Stimulated activated CD4-positive, alpha-beta T cell treated with anti-CD3 and anti-CD28 coated beads, Interleukin-1b, Interleukin-23, amount 100 ng/mL, for 24 hours (primary cell): ENCODE data around the gene TADA2A.

ENCODE experiments used
- DNase-seq, 4 experiments: peaks; one replicate each; pipeline ENCODE4 v3.0.0-alpha.2; 2020; ENCODE audit warnings: low read depth in 4 of 4, low spot score in 1 of 4

TADA2A gene

DNA sequence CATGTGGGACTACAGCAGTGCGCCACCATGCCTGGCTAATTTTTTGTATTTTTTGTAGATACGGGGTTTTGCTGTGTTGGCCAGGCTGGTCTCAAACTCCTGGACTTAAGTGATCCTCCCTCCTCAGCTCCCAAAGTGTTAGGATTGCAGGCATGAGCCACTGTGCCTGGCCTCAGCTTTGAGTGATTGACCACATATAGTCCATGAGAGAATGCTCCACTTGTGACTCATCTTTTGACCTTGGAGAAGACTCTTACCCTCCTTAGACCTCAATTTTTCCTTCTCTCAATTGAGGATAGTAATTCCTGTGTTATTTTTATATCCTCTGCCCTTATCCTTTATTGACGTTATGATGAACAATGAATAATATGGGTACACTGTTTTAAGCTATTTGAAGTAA is 52.1 kb downstream of the TADA2A start:
- DNase-seq = no peak

GRCh38 chr17:37461668-37462067 is 55.0 kb downstream of the TADA2A start:
- DNase-seq = no peak

DNA sequence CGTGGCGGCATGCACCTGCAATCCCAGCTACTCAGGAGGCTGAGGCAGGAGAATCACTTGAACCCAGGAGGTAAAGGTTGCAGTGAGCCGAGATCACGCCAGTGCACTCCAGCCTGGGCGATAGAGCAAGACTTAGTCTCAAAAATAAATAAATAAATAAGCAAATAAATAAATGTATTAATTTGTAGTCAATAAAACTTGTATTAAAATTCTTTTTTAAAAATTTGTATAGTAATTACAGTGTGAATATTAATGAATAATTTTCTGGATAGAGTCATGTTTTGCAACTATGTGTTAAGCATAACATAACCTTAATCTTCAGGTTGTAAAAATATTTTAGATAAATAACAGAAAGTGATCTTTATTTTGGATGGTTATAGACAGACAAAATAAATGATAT is 55.8 kb downstream of the TADA2A start:
- DNase-seq = no peak

DNA sequence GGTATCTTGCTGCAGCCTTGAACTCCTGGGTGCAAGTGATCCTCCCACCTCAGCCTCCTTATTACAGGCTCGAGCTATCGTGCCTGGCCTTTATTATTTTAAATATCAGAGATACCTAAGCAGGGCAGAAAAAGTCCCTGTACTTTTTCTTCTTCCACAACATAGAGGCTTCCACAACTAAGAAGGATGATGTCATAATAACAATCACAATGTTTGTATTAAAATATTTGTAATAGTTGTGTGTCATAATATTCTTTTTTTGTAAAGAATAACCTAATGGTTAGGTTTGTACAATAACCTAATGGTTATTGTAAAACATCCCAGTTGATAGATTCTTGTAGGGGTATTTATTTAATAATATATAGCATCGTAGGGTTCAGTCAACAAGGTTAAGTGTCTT is 56.4 kb downstream of the TADA2A start:
- DNase-seq = no peak

DNA sequence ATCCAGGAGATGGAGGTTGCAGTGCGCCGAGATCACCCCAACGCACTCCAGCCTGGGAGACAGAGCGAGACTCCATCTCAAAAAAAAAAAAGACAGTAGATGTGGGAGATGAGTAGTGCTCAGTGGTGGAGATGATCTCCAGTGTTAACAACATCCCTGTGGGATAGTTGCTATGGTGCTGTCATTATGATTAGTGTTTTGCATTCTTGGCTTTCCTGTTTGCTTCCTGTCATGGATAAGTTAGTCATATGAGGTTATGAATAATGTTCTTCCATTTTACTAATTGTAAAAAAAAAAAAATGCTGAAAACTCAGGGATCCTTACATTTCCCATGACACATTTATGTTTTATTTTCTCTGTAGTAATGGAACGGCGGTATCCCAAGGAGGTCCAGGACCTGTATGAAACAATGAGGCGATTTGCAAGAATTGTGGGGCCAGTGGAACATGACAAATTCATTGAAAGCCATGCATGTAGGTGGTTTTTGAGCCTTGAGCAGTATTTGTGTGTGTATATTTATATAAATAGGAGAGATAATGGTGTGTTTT is 58.5 kb downstream of the TADA2A start:
- no peak for DNase-seq

GRCh38 chr17:37466471-37466870 is 59.8 kb downstream of the TADA2A start:
- DNase-seq = no peak

GRCh38 chr17:37470181-37470580 is 63.5 kb downstream of the TADA2A start:
- no peak for DNase-seq

- DNase-seq = no peak
Measured at GRCh38 chr17:37475731-37476420, 69.2 kb downstream of the TADA2A start.

- DNase-seq = no peak
Measured at GRCh38 chr17:37476431-37477120, 69.9 kb downstream of the TADA2A start.

DNA sequence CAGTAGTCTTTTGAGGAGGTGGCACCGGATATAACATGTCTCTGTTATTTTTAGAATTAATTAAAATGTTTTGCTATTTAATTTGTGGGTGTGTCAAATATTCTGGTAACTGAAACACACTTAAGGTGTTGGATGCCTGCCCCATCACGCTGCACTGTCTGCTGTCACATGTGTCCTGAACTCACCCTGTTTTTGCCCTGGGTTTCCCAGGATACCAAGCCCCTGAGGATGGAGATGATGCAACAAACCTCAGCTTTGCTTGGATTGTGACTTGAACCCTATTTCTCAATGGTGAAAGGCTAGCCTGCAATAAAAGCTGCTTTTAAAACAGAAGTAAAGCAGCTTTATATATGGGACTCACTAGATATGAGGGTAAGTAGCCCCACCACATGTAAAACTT is 71.5 kb downstream of the TADA2A start:
- DNase-seq = no peak

DNA sequence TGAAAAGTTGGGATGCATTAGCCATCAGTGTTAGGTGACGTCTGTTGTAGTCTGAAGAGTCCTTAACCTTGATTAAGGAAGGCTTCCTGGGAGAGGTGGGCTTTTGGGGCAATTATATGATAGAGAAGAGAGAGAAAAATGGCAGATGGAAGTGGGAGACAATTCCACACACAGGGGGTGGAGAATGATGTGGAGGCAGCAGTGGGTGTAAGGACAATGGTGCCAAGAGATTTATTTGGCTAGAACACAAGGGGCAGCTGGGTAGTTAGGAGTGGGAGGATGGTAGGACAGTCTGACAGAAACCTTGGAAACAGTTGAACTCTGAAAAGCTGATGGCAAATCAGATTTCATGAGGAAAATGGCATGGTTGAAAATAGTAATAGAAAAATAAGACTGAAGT is 72.3 kb downstream of the TADA2A start:
- no peak for DNase-seq

DNA sequence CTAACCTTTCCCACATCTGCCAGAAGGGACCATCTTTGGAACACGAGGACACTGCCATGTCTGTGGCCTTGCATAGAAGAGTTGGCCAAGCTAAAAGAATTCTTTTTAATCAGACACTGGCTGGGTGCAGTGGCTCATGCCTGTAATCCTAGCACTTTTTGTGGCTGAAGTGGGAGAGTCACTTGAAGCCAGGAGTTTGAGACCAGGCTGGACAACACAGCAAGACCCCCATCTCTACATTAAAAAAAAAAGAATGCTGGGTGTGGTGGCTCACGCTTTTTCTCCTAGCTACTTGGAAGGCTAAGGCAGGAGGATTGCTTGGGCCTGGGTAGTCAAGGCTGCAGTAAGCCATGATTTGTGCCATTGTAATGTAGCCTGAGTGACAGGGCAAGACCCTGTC is 73.7 kb downstream of the TADA2A start:
- DNase-seq = no peak

GRCh38 chr17:37481001-37481665 is 74.4 kb downstream of the TADA2A start:
- no peak for DNase-seq

DNA sequence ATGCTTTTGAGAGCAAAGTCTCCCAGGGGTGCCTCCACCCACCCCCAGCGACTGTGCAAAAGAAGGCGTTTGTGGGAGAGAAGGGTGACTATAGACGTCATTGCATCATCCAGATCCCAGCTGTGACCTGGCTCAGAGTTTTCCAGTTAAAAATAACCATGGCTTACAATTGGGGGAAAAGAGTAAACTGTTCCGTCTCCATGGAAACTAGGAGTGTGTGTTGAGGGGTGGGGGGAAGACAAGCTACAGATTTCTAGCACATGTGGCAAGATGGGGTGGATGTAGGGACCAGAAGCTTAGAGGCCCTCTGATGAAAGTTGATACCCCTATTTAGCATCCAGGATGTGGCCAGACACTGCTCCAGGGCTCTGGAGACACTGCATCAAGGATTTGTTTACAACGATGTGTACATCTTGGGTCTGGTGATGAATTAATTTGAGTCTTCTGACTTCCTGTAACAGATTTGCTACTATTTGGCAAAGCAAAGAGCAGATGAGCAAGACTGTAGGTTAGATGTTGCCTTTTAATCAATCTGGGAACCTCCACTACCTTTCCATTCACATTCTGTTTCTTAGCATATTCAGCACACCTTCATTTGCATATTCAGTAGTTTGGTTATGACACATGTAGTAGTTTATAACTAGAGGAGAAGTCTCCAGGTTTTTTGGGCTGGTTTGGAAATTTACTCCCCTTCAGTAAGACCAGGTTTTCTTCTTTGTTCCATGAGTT is 76.8 kb downstream of the TADA2A start:
- DNase-seq = no peak

DNA sequence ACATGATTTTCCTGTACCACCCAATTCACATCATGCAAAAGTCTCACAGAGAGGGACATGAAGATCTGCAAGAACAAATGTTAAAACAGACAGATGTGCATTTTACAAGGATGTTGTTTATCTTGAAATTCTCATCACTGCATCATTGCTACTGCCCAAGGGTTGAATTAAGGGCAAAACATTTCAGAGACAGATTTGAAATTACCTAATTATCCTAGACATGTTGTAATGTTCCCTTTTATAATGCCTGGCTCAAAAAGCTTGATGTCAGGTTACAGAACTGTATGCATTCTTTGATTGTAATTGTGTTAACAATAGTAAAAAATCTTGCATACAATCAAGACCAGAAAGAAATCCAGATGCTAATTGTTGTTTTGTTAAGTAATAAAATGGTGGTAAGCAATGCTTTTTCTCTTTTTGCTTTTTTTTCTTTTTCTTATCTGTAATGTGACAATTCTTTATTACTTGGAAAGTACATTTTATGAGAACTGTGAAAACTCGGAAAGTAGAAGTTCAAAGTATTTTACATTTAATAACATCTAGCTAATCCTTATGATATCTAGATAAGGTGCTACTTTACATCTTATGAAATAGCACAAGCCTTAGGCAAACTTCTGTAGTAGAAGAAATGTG is 79.4 kb downstream of the TADA2A start:
- no peak for DNase-seq

DNA sequence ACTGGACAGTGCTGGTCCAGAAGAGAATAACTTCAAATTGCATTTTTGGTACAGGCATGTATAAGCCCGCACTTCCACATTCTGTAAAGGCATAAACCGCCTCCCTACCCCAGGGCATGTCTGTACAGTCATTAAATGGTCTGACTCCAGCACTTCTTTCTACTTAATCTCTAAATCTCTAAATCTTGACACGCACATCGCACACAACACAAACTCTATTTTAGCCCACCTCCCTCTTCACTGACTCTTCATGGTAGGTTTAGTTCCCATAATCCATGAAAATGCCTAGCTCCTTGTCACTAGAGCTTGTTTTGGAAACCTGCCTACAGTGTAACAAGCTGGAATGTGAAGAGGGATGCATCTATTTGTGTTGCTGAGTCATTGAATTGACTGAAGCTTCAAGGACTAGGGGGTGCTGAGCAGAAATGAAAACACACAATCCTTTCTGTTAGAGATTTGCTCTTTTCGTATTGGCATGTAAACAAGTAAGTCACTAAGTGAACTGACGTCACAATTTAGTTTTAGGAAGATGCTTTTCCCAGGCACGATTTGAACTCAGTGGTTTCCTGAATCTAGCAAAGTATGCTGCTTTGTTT is 81.4 kb downstream of the TADA2A start:
- DNase-seq = no peak

DNA sequence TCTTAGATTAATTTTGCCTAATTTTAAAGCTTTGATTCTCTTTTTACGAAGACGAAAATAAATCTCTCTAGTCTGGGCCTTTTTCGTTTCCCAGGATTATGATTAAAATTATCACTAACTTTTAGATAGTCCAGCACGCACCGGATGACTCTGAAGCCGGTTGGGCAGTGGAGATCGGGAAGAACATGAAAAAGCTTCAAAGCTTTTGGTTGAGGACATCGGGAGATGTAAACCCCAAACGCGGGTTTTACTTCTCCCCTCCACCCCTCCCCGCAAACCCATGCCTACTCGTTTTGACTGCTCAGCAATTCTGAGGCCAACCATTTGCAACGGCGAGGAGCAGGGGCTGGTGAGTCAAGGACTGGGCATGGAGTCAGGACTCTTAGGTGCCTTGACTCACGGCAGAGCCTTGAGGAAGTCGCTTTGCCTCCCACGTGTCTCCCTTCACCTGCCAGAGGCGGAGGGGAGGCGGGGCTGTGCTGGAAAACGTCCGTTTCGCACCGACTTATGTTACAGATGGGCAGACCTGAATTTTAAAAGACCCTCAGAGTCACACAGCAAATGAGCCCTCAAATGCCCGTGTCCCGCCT is 82.0 kb downstream of the TADA2A start:
- DNase-seq = peak; percentile 15 to 56 (median 34)

DNA sequence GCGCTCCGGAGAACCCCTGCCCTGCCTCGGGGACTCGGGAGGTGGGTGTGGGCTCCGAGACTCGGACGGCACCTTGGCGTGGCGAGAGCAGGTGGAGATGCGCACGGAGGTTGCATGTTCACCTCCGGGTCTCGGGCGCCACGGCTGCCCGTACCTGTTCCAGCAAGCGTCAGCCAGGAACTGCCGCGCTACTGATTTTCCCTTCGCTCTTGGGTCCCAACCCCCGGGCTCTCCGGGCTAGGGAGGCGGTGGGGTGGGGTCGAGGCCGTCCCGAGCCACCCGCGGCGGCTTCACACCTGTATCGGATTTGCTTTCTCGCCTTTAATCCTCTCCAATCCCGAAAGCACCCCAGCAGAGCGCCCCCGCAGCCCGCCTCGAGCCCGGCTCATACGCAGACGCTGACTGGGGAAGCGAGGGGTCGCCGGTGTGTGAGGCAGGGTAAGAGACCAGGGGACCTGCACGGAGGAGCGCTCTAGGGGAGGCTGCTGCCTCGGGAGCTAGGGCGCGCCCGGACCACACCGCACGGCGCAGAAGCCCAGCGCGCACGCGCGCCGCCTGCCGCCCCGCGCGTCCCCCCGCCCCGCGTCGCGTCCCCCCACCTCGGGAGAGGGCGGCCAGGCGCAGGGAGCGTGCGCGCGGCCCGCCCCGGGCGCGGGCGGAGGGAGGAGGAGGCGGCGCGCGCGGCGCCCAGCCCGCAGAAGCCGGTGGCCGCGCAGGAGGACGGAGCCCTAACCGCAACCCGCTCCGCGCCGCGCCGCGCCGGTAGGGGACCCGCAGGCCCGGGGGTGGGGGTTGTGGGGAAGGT is 82.7 kb downstream of the TADA2A start, which contains the start of gene DUSP14:
Gene DUSP14 (plus strand): TSS at position 695 of the 805 bp plus-strand sequence. CDS start 22,382 bp downstream, outside the sequence.
- DNase-seq = peak; percentile 49 to 75 (median 62)

GRCh38 chr17:37490022-37490587 is 83.4 kb downstream of the TADA2A start:
- DNase-seq = peak; percentile 43 to 63 (median 54)
